IMR-90 (cell line): ENCODE data around the gene TMEM14A. TPM values are rescaled to one million over a fixed set of nuclear protein-coding genes. Genes with fewer than 3 reads are reported as not detected.

Source experiments
- ATAC-seq: fragments of 200-7000 bp; cut with Tn5 transposase; 2 replicates; pipeline ENCODE4 v1.9.1; 2020; ENCODE audit warnings: low read depth, mild to moderate bottlenecking, moderate library complexity
- BruUV-seq: library from RNA; stranded (reverse); fragments of 400-500 nt; replicated peaks from 2 replicates; lab custom pipeline; 2021; lab: Mats Ljungman, UMichigan
- CTCF ChIA-PET: fragments of 300-600 bp; formaldehyde crosslinking; extraction: SDS; loops from one replicate; lab custom pipeline; 2021; ENCODE audit warnings: antibody characterized with exemption; lab: Yijun Ruan, JAX
- POLR2A ChIA-PET: fragments of 300-600 bp; sonication (Branson Sonifier 250); formaldehyde crosslinking; loops from one replicate; lab custom pipeline; 2022; ENCODE audit warnings: antibody characterized with exemption; ENCODE audit not compliant: unreplicated experiment; lab: Charles Lee
- DNase-seq: peaks from one replicate; pipeline ENCODE4 v3.0.0; 2013
- H2AFZ ChIP-seq: replicated peaks from 2 replicates; pipeline ENCODE3; 2013; ENCODE audit warnings: low read length, mild to moderate bottlenecking; ENCODE audit not compliant: poor library complexity
- H2AK5ac ChIP-seq: 2 replicates; pipeline ENCODE4 v1.6.1; 2013; ENCODE audit warnings: low read depth, low read length, inconsistent platforms
- H2AK9ac ChIP-seq: replicated peaks from 2 replicates; pipeline ENCODE3; 2013; ENCODE audit warnings: mild to moderate bottlenecking, low read depth, low read length, moderate library complexity; ENCODE audit not compliant: poor library complexity
- H2BK120ac ChIP-seq: 2 replicates; pipeline ENCODE4 v1.6.1; 2013; ENCODE audit warnings: low read depth, low read length, inconsistent platforms
- H2BK15ac ChIP-seq: 3 replicates; pipeline ENCODE4 v1.6.1; 2013; ENCODE audit warnings: low read depth, low read length, inconsistent platforms
- H2BK20ac ChIP-seq: 2 replicates; pipeline ENCODE4 v1.6.1; 2013; ENCODE audit warnings: low read depth, mild to moderate bottlenecking, inconsistent platforms, low read length, moderate library complexity
- H2BK5ac ChIP-seq: 2 replicates; pipeline ENCODE4 v1.6.1; 2013; ENCODE audit warnings: mild to moderate bottlenecking, low read depth, low read length, inconsistent platforms; ENCODE audit not compliant: poor library complexity, severe bottlenecking
- H3K14ac ChIP-seq: replicated peaks from 2 replicates; pipeline ENCODE4 v1.6.1; 2013; ENCODE audit warnings: low read depth, low read length, inconsistent platforms
- H3K18ac ChIP-seq: 2 replicates; pipeline ENCODE4 v1.6.1; 2013; ENCODE audit warnings: low read depth, low read length, control low read depth
- H3K23ac ChIP-seq: 2 replicates; pipeline ENCODE4 v1.6.1; 2013; ENCODE audit warnings: low read depth, low read length, inconsistent platforms
- H3K27ac ChIP-seq: 2 replicates; pipeline ENCODE4 v1.5.1; 2013; ENCODE audit warnings: mild to moderate bottlenecking, control low read depth, low read length; ENCODE audit not compliant: insufficient read depth
- H3K27me3 ChIP-seq: 2 replicates; pipeline ENCODE4 v1.6.1; 2013; ENCODE audit warnings: low read length; ENCODE audit not compliant: control insufficient read depth, insufficient read depth
- H3K36me3 ChIP-seq: 2 replicates; pipeline ENCODE4 v1.6.1; 2013; ENCODE audit warnings: low read length, mixed read lengths; ENCODE audit not compliant: control insufficient read depth, insufficient read depth
- H3K4ac ChIP-seq: 2 replicates; pipeline ENCODE4 v1.6.1; 2013; ENCODE audit warnings: low read depth, low read length, inconsistent platforms
- H3K4me1 ChIP-seq: 2 replicates; pipeline ENCODE4 v1.6.1; 2013; ENCODE audit warnings: low read length, mixed read lengths; ENCODE audit not compliant: control insufficient read depth, insufficient read depth
- H3K4me2 ChIP-seq: 2 replicates; pipeline ENCODE4 v1.6.1; 2013; ENCODE audit warnings: low read depth, mild to moderate bottlenecking, control low read depth, low read length, moderate library complexity
- H3K4me3 ChIP-seq: 2 replicates; pipeline ENCODE4 v1.5.1; 2013; ENCODE audit warnings: low read depth, mild to moderate bottlenecking, control low read depth, low read length, moderate library complexity; ENCODE audit not compliant: insufficient read depth
- H3K56ac ChIP-seq: 2 replicates; pipeline ENCODE4 v1.6.1; 2013; ENCODE audit warnings: low read length, inconsistent platforms; ENCODE audit not compliant: insufficient read depth; ENCODE audit errors: extremely low read depth
- H3K79me1 ChIP-seq, 2 experiments: 2 replicates each; pipeline ENCODE4 v1.6.1; 2013; ENCODE audit warnings: low read length in 2 of 2, inconsistent platforms in 1 of 2, low read depth in 1 of 2
- H3K9ac ChIP-seq: 2 replicates; pipeline ENCODE4 v1.6.1; 2013; ENCODE audit warnings: low read depth, low read length, control low read depth
- H3K9me1 ChIP-seq: 2 replicates; pipeline ENCODE4 v1.6.1; 2013; ENCODE audit warnings: low read length, inconsistent platforms; ENCODE audit not compliant: insufficient read depth
- H3K9me3 ChIP-seq: 2 replicates; pipeline ENCODE4 v1.6.1; 2013; ENCODE audit warnings: low read length; ENCODE audit not compliant: control insufficient read depth, insufficient read depth
- H4K20me1 ChIP-seq: 2 replicates; pipeline ENCODE4 v1.6.1; 2013; ENCODE audit warnings: low read length, inconsistent platforms; ENCODE audit not compliant: insufficient read depth
- H4K5ac ChIP-seq: 2 replicates; pipeline ENCODE4 v1.6.1; 2013; ENCODE audit warnings: mild to moderate bottlenecking, low read depth, low read length, control low read depth
- H4K8ac ChIP-seq, 2 experiments: 2 replicates each; pipeline ENCODE4 v1.6.1; 2013; ENCODE audit warnings: low read depth in 2 of 2, low read length in 2 of 2, control low read depth in 1 of 2, inconsistent platforms in 1 of 2
- H4K91ac ChIP-seq: 2 replicates; pipeline ENCODE4 v1.6.1; 2013; ENCODE audit warnings: low read depth, low read length, inconsistent platforms; ENCODE audit not compliant: insufficient read depth
- BHLHE40 ChIP-seq: fragments of 150-350 bp; IDR thresholded peaks from 2 replicates; pipeline ENCODE4 v1.6.1; 2016; ENCODE audit warnings: mild to moderate bottlenecking, low read depth, low read length
- CEBPB ChIP-seq: IDR thresholded peaks from 2 replicates; pipeline ENCODE4 v1.6.1; 2012; ENCODE audit warnings: low read depth, low read length, improper control_type of control experiment
- CHD1 ChIP-seq: IDR thresholded peaks from 2 replicates; pipeline ENCODE4 v1.6.1; 2012; ENCODE audit warnings: low read depth, low read length, improper control_type of control experiment
- CTCF ChIP-seq: conservative IDR thresholded peaks from 2 replicates; pipeline ENCODE4 v1.5.1; 2012; ENCODE audit warnings: mild to moderate bottlenecking, low read depth, low read length, improper control_type of control experiment
- ELK1 ChIP-seq: fragments of 150-350 bp; IDR thresholded peaks from 2 replicates; pipeline ENCODE4 v1.6.1; 2016; ENCODE audit warnings: low read depth, mild to moderate bottlenecking, low read length, moderate library complexity, borderline replicate concordance
- FOS ChIP-seq: fragments of 150-350 bp; IDR thresholded peaks from 2 replicates; pipeline ENCODE4 v1.6.1; 2016; ENCODE audit warnings: low read depth, low read length
- MAFK ChIP-seq: IDR thresholded peaks from 2 replicates; pipeline ENCODE4 v1.6.1; 2012; ENCODE audit warnings: low read depth, low read length, improper control_type of control experiment
- MAZ ChIP-seq: IDR thresholded peaks from 2 replicates; pipeline ENCODE4 v1.6.1; 2012; ENCODE audit warnings: low read depth, mild to moderate bottlenecking, low read length, improper control_type of control experiment, moderate library complexity, borderline replicate concordance
- MXI1 ChIP-seq: IDR thresholded peaks from 2 replicates; pipeline ENCODE4 v1.6.1; 2012; ENCODE audit warnings: low read depth, mild to moderate bottlenecking, low read length, moderate library complexity, borderline replicate concordance
- NFE2L2 ChIP-seq: fragments of 150-350 bp; IDR thresholded peaks from 2 replicates; pipeline ENCODE4 v1.6.1; 2016; ENCODE audit warnings: low read depth, mild to moderate bottlenecking, low read length
- POLR2A ChIP-seq: IDR thresholded peaks from 2 replicates; pipeline ENCODE4 v1.6.1; 2012; ENCODE audit warnings: mild to moderate bottlenecking, low read depth, low read length
- RAD21 ChIP-seq: IDR thresholded peaks from 2 replicates; pipeline ENCODE4 v1.6.1; 2012; ENCODE audit warnings: low read length, improper control_type of control experiment
- RCOR1 ChIP-seq: IDR thresholded peaks from 2 replicates; pipeline ENCODE4 v1.6.1; 2012; ENCODE audit warnings: mild to moderate bottlenecking, low read length, improper control_type of control experiment; ENCODE audit not compliant: insufficient replicate concordance
- RFX5 ChIP-seq: IDR thresholded peaks from 2 replicates; pipeline ENCODE4 v1.8.0; 2012; ENCODE audit warnings: low read depth, mild to moderate bottlenecking, low read length, moderate library complexity
- SMC3 ChIP-seq: fragments of 150-350 bp; IDR thresholded peaks from 2 replicates; pipeline ENCODE4 v1.6.1; 2016; ENCODE audit warnings: low read depth, mild to moderate bottlenecking, antibody characterized with exemption, low read length, moderate library complexity
- USF2 ChIP-seq: fragments of 150-350 bp; IDR thresholded peaks from 2 replicates; pipeline ENCODE4 v1.6.1; 2017; ENCODE audit warnings: mild to moderate bottlenecking, antibody characterized with exemption, low read length, low read depth
- WGBS, 2 experiments: methylation state at CpG; one replicate each; pipeline versions ENCODE4 v1.1.5 to v1.1.7; 2013; ENCODE audit warnings: missing lambda C conversion rate in 2 of 2; ENCODE audit not compliant: insufficient read length in 1 of 2; ENCODE audit errors: extremely low coverage in 2 of 2; 5-methylcytosine and 5-hydroxymethylcytosine counted together
- dilution Hi-C: fragments of 300-500 bp; cut with HindIII; formaldehyde crosslinking; loops from one replicate; pipeline ENCODE4 v1.14.3; 2018; ENCODE audit warnings: low sequenced_read_pairs; ENCODE audit not compliant: unreplicated experiment
- in situ Hi-C: fragments of 300-500 bp; cut with MboI; formaldehyde crosslinking; loops from 3 replicates; pipeline ENCODE4 v1.14.3; 2019; ENCODE audit warnings: low sequenced_read_pairs, inconsistent platforms, mixed read lengths
- intact Hi-C: fragments of 100-400 bp; cut with micrococcal nuclease; formaldehyde crosslinking; loops from 2 replicates; pipeline ENCODE4 v1.10.0; 2022
- polyA plus RNA-seq, 3 experiments: library from polyadenylated mRNA; depleted of rRNA; stranded (reverse); fragments of >200 nt; gene quantifications; 2 replicates each; pipeline ENCODE4 v1.2.3, GENCODE V29; 2012; ENCODE audit warnings: low replicate concordance in 1 of 3
- total RNA-seq: library from RNA; depleted of rRNA; stranded (reverse); fragments of >200 nt; gene quantifications from 2 replicates; pipeline ENCODE4 v1.2.3, GENCODE V29; 2012

TMEM14A gene
- total and polyA plus RNA-seq, 2 of the 4 experiments (the other 2 are of a cell fraction): 18.5 to 25.1 TPM

- ChIA-PET POLR2A (interaction anchor here (0.6 kb wide), 2 partner anchors 123 to 243 kb away, joined by 3 read pairs; no protein-coding TSS in a partner anchor), CTCF (interaction anchor here (0.7 to 2.3 kb wide), 9 partner anchors 10 to 358 kb away, joined by 3 to 19 read pairs (median 5); no protein-coding TSS in a partner anchor)
- intact Hi-C loops: loop anchor here (2.0 to 5.0 kb wide), 3 partner anchors 150 to 499 kb away; no protein-coding TSS in a partner anchor
- Histone ChIP-seq H3K18ac (no peak overlapping the region), H3K56ac (no peak overlapping the region), H2AK5ac (no peak overlapping the region), H3K79me1 (peaks cover 11 to 31% of the 10 kb centered on the region in 2 experiments; a peak in 3 of 4 replicates), H3K23ac (no peak overlapping the region), H3K4me2 (no peak overlapping the region), H2AFZ (no peak overlapping the region), H3K4me3 (no peak overlapping the region), H3K14ac (no peak overlapping the region), H3K4me1 (peaks cover 4% of the 10 kb centered on the region), H3K9ac (no peak overlapping the region), H2BK20ac (no peak overlapping the region), H3K27ac (no peak overlapping the region), H4K20me1 (no peaks in the 10 kb centered on the region), H4K91ac (no peak overlapping the region), H2BK5ac (no peak overlapping the region), H2AK9ac (no peak overlapping the region), H3K9me3 (no peaks in the 10 kb centered on the region), H3K27me3 (no peaks in the 10 kb centered on the region), H3K4ac (no peak overlapping the region), H2BK120ac (no peak overlapping the region), H2BK15ac (no peak overlapping the region), H4K5ac (no peak overlapping the region), H4K8ac (no peak overlapping the region), H3K9me1 (peaks cover 6% of the 10 kb centered on the region; the same call in 1 of the 2 replicates), H3K36me3 (no peaks in the 10 kb centered on the region)
- ATAC-seq (no peak), DNase-seq (no peak)
- TF ChIP-seq CHD1: no peak
- no peak for TF ChIP-seq USF2
- TF ChIP-seq SMC3: no peak
- TF ChIP-seq FOS: no peak
- no peak for TF ChIP-seq MAFK
- no peak for TF ChIP-seq RCOR1
- TF ChIP-seq POLR2A: no peak
- no peak for TF ChIP-seq NFE2L2
- no peak for TF ChIP-seq ELK1
- no peak for TF ChIP-seq MXI1
- TF ChIP-seq RAD21: no peak
- TF ChIP-seq CTCF: no peak
- no peak for TF ChIP-seq BHLHE40
- TF ChIP-seq RFX5: no peak
- TF ChIP-seq MAZ: no peak
- no peak for TF ChIP-seq CEBPB
- in situ Hi-C loops: loop anchor here (5.0 kb wide), 1 partner anchor 245 kb away; no protein-coding TSS in a partner anchor
- dilution Hi-C loops: loop anchor here (25.0 kb wide), 1 partner anchor 250 kb away; the partner anchor contains the start of gene EFHC1
- no CpG with 5 or more reads among the region's 2 CpGs for WGBS, 2 experiments
- no TSS peak for BruUV-seq
Measured at GRCh38 chr6:52662031-52662430, 8.9 kb upstream of the TMEM14A start.
